GM18505 (cell line): ENCODE measurements around the gene ARID1B.

Experiments used
- ATAC-seq: cut with Tn5 transposase; IDR thresholded peaks from one replicate; pipeline ENCODE4 v1.9.1; 2021; ENCODE audit not compliant: unreplicated experiment
- POLR2A ChIP-seq: IDR thresholded peaks from 4 replicates; pipeline ENCODE4 v1.6.1; 2011; ENCODE audit warnings: borderline replicate concordance; ENCODE audit not compliant: insufficient read depth, insufficient read length; ENCODE audit errors: extremely low read depth

The ARID1B gene

DNA sequence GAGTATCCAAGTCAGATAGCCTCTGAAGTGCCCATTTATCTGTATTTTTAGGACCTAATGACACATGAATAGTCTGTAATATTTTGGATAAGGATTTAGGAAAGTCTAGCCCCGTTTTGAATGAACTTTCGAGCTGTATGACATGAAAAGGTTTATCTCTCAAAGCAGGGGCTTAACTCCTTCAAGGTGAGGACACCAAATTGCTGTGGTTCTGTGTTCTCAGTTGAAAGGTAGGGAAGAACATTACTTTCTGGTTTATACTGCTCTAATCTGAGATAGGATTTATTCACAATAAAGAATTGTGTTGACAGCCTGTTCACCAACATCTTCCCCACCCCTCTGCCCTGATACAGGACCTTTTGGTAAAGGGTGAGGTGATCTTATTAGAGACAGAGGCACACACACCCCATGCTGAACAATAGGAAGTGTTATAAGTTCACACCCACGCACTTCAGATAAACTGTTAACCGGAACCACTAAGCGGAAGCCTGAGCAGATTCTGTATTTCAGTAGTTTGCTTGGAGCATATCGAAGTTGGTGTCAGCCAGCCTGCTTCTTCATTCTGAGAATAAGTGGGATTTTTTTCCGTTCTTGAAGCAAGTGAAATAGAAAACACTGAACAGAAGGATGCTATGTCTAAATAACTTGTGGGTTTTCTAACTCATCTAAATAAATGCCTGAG is 322.9 kb downstream of the ARID1B start:
- peak; percentile 97 for ATAC-seq
- TF ChIP-seq POLR2A, result no peak

- no peak for ATAC-seq
- TF ChIP-seq POLR2A, result no peak
Measured at GRCh38 chr6:157101166-157101565, 324.0 kb downstream of the ARID1B start.

DNA sequence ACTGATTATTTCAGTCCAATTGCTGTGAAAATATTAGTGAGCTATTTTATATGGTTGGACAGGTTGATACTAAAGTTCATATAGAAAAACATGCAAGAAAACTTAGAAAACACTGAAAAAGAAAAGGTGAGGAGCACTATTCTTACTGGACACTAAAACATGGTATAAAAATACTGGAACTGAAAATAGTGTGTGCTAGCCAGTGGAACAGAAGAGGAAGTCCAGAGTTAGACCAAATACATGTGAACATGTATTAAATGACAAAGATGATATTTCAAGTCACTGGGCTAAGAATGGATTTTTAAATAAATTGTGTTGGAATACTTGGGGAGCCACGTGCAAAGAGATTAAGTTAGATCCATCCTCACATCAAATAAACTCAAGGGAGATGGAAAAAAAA is 327.6 kb downstream of the ARID1B start:
- TF ChIP-seq POLR2A, result no peak
- no peak for ATAC-seq

DNA sequence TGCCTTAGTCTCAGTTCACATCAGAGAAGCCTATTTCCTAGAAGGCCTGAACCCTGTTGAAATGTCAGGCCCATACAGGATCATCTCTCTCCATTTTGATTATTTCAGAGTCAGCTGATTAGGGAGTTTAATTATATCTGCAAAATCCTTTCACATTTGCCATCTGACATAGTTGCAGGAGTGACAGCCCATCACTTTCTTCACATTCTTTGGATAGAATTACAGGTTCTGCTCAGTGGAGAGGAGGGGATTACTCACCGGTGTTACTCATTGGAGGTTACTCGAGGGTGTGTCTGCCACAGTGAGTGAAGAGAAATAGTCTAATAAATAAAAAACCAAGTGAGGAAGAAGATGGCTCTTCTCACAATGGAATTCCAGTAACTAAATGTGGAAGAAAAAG is 329.3 kb downstream of the ARID1B start:
- ATAC-seq, result no peak
- no peak for TF ChIP-seq POLR2A

GRCh38 chr6:157107571-157107914 is 330.4 kb downstream of the ARID1B start:
- TF ChIP-seq POLR2A, result no peak
- no peak for ATAC-seq

DNA sequence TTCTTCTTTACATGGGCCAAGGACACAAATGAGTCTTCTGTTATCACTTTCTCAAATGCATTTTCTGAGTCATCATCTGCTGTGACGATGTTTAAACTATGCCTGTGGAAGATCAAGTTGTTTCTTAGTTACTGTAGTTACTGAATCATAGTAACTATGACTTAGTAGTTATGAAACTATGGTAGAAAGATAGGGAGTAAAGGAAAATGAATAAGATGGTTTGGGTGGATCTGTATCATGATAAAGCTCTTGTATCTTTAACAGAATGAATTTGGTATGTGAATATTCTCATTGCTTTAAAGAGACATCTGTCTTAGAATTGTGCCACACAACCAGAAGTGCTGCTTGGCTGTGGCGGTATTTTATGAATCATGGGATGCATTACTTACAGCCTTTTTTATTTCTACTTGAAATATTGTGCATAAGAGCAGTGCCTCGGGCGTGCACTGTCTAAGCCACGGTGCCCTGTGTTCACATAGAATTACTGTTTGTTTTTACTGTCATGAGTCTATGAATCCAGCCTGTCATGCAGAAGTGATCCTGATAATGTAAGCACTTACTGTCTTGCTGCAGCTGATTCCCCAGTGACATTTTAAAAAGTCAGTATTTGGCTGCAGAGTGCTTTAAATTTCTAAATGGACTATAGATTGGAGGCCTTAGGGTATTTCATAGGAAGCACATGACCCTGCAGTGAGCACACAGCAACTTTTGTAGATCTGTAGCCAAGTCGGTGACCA is 330.9 kb downstream of the ARID1B start:
- no peak for ATAC-seq
- no peak for TF ChIP-seq POLR2A

- no peak for TF ChIP-seq POLR2A
- no peak for ATAC-seq
Measured at GRCh38 chr6:157108923-157109322, 331.7 kb downstream of the ARID1B start.

DNA sequence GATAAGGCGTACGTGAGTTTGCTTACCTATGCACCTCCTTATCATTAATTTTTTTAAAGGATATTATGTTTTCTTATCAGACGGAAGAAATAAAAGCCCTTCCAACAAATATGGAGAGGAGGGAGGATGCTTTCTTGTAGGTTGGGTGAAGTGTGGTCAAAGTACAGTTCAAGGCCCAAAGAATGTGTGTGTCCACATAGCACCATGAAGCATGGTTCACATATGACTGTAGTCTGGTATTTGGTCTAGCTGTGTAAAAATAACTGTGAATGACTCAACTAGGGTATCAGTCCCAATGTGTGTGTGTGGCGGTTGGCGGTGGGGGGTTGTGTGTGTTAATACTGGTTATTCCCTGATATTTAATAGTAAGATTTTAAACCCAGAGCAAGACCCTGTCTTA is 333.4 kb downstream of the ARID1B start:
- ATAC-seq, result no peak
- TF ChIP-seq POLR2A, result no peak

DNA sequence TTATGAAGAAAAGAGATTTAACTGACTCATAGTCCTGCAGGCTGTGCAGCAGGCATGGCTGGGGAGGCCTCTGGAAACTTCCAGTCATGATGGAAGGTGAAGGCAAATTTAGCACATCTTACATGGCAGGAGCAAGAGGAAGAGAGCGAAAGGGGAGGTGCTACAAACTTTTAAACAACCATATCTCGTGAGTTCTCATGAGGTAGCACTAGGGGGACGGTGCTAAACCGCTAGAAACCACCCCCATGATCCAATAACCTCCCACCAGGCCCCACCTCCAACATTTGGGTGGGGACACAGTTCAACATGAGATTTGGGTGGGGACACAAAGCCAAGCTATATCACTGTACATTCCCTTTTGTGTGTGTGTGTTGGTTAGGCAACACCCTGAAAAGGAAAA is 336.2 kb downstream of the ARID1B start:
- ATAC-seq, result no peak
- no peak for TF ChIP-seq POLR2A

DNA sequence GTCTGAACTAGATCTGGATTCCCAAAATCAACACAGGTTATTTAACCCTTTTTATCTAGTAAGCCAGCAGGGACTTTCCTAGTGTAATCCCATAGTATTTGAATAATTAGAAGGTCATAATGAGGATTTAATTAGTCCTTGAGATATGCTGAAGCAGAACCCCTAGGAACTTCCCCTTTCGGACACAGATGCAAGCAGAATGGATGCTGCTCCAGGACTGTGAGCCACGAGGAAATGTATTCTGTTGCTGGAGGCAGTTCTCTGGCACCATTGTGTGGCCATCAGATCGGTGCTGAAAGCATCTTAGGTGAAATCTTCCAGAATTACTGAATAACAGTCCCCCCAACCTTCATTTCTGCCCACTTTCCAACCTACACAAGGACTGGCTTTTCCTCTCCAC is 339.2 kb downstream of the ARID1B start:
- no peak for ATAC-seq
- no peak for TF ChIP-seq POLR2A

DNA sequence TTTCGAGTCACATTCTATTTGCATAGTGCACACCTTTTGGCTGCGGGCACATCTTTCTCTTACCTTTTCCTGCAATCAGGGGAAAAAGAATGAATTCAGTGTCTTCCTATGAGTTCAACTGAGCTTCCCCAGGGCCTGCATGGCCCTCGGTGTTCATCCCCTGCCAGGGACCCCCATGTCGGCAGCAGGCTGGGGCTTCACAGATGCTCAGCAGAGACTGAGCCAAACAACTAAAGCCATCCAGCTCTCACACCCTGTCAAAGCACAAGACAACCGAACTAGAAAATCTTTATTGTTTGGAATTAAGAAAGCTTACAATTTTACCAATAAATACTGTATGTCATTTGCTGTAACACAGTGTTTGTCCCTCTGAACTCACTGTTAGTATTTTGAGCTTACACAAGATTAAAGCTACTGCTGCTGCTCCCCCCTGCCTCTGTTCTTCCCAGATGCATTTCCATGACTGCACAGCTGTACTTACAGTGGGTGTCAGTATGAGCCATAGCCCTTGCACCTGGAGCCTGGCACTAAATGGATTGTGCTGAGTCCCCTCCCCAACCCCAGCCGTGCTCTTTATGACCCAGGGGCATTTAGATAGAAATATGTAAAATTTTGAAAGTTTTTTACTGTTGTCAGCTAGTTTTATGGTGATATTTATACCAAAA is 340.4 kb downstream of the ARID1B start:
- no peak for ATAC-seq
- no peak for TF ChIP-seq POLR2A

GRCh38 chr6:157119502-157120027 is 342.4 kb downstream of the ARID1B start:
- TF ChIP-seq POLR2A, result no peak
- no peak for ATAC-seq

DNA sequence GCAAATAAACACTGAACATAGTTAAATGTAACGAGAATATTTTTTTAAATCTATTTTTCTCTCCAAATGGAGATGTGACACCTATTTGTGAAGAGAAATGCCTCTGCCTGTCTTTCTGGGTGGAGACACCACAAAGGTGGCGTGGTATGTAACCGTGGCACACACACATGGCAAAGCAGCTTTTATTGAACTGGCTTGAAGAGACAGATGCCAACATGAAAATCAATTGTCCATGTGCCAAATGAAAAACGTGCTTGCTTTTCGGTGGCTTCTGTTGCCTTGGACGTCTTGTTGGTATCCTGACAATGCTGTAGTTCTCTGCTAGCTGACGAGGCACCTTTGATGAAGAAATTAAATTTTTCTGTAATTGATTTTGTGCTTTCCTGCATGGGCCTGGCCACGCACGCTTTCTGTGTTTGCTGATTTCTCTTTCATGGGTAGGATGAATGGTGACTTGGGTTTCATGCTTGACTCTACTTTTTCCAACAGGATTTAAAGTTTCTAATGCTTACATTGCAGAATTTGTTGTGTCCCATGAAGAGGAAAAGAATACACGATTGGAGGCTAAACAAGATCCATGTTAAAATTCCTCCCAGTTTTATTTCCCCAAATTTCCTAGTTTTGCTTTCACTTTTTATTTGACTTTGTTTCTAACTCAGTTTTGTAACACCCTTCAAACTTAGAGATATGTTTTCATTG is 343.5 kb downstream of the ARID1B start:
- ATAC-seq, result no peak
- TF ChIP-seq POLR2A, result no peak
